ENCODE results near the gene PPP1R9B. TPM values are rescaled to one million over a fixed set of nuclear protein-coding genes. Genes with fewer than 3 reads are reported as not detected.

Gene PPP1R9B
- 47.0 to 62.9 TPM (median 59.0 TPM) in 5 replicates for total RNA-seq (2022; extraction: Qiagen RNA extraction; ENCODE audit: low read depth)

GRCh38 chr17:50150354-50151040, at the start of gene PPP1R9B:
Gene PPP1R9B, minus strand, starts transcription at chr17:50150677. Its CDS starts 164 bp downstream, at chr17:50150513.

GRCh38 chr17:50165867-50166517, 15.5 kb upstream of the PPP1R9B start, which contains the start of gene SGCA:
Gene SGCA, plus strand, starts transcription at chr17:50166005. Its CDS starts 36 bp downstream, at chr17:50166041.

DNA sequence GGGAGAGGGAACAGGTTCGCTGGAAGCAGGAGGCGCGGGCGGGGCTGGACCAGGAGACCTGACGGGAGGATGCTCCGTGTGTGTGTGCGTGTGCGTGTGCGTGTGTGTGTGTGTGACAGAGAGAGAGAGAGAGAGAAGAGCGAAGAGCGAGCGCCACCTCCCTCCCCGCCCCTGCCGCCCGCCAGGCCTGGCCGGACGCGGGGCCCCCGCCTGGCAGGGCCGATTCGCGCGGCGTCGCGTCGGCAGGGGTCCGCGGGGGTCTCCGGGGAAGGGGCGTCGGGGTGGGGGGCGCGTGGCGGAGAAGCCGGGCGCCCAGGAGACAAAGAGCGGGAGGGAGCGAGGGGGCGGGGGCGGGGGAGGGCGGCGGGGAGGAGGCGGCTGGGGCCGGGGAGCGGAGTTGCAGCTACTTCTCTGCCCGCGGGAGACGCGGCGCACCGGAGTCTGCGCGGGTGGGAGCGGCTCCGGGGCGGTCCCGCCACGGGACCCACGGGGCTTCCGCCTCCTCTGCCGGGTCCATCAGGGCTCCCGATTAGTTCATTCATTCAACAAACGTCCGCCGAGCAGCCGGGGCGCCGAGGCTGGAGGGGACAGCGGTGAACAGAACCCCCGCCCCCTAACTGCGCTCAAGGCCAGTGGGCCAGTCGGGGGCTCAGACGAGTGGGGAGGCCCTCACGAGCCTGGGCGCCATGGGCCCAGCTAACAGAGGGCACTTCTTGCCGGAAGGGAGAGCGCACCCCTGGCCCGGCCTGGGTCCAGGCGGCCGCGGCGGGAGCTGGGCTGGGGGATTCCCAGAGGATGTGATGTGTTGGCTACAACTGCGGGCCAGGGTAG, 20.5 kb downstream of the PPP1R9B start, which contains the start of gene SAMD14:
SAMD14 (minus strand) TSS at position 433 of the 831 bp plus-strand sequence. CDS start 5,201 bp downstream, outside the sequence.

DNA sequence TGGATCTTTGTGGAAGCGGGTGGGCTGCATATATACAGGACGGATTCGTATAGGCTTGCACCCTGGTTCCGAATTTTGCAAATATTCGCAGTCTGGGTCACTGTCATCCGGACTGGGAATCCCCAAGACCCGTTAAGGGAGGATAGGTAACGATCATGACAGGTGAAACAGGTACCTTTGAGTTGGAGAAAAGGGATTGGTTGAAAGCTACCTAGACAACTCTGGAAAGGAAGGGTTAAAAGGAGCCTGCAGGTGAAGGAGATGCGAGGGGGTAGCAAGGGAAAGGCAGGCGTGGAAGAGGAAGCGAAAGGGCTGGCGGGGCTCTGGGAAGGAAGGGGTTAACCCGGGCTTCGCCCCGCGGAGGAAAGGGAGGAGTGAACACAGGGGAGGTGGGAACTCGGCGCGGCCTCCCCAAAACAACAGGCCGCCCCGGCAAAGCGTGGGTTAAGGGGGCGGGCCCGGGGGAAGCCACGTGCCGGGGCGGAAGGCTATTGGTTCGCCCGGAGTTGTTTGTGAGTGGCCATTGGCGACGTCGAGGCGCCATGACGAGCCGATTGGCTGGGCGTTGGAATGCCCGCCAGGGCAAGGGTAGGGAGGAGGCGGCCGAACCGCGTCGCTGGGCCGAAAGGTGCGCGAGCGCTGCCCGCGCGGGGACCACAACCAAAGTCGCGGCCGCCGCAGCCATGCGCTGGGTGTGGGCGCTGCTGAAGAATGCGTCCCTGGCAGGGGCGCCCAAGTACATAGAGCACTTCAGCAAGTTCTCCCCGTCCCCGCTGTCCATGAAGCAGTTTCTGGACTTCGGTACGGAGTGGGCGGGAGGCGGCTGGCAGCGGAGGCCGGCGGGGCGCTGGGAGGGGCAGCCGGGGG, 55.5 kb downstream of the PPP1R9B start, which contains the start of gene PDK2:
PDK2 (plus strand) TSS at position 599 of the 867 bp plus-strand sequence; CDS start at position 684, 85 bp downstream.

Other genes with a start within 250 kb of the PPP1R9B start
- gene DLX4, start 181.5 kb downstream of the PPP1R9B start, total RNA-seq (2022; extraction: Qiagen RNA extraction; ENCODE audit: low read depth): 1.4 to 3.2 TPM (median 2.6 TPM) in 5 replicates
- 0.14 to 0.23 TPM (median 0.19 TPM) in 5 replicates for gene DLX3, start 155.5 kb downstream of the PPP1R9B start, total RNA-seq (2022; extraction: Qiagen RNA extraction; ENCODE audit: low read depth)
- 411 to 486 TPM (median 441 TPM) in 5 replicates for gene ITGA3, start 94.6 kb downstream of the PPP1R9B start, total RNA-seq (2022; extraction: Qiagen RNA extraction; ENCODE audit: low read depth)
- 11.3 to 19.7 TPM (median 17.8 TPM) in 5 replicates for gene PDK2, start 55.3 kb downstream of the PPP1R9B start, total RNA-seq (2022; extraction: Qiagen RNA extraction; ENCODE audit: low read depth)
- 0.22 to 0.85 TPM (median 0.35 TPM) in 5 replicates for gene SAMD14, start 20.5 kb downstream of the PPP1R9B start, total RNA-seq (2022; extraction: Qiagen RNA extraction; ENCODE audit: low read depth)
- gene SGCA, start 15.3 kb upstream of the PPP1R9B start, total RNA-seq (2022; extraction: Qiagen RNA extraction; ENCODE audit: low read depth): 0.84 to 1.9 TPM (median 1.5 TPM) in 5 replicates
- 6.9 to 12.8 TPM (median 10.5 TPM) in 5 replicates for gene COL1A1, start 51.0 kb upstream of the PPP1R9B start, total RNA-seq (2022; extraction: Qiagen RNA extraction; ENCODE audit: low read depth)
- 24.5 to 28.2 TPM (median 27.3 TPM) in 5 replicates for gene TMEM92, start 123.8 kb upstream of the PPP1R9B start, total RNA-seq (2022; extraction: Qiagen RNA extraction; ENCODE audit: low read depth)
- gene XYLT2, start 195.4 kb upstream of the PPP1R9B start, total RNA-seq (2022; extraction: Qiagen RNA extraction; ENCODE audit: low read depth): 19.4 to 30.1 TPM (median 20.4 TPM) in 5 replicates
- gene MRPL27, start 222.5 kb upstream of the PPP1R9B start, total RNA-seq (2022; extraction: Qiagen RNA extraction; ENCODE audit: low read depth): 140 to 167 TPM (median 158 TPM) in 5 replicates
- 14.7 to 16.8 TPM (median 15.6 TPM) in 5 replicates for gene EME1, start 222.6 kb upstream of the PPP1R9B start, total RNA-seq (2022; extraction: Qiagen RNA extraction; ENCODE audit: low read depth)
- gene LRRC59, start 246.8 kb upstream of the PPP1R9B start, total RNA-seq (2022; extraction: Qiagen RNA extraction; ENCODE audit: low read depth): 228 to 240 TPM (median 230 TPM) in 5 replicates

All from A549 treated with CpdA at 1 μM for 4 hours (cell line).